ENCODE data around the gene SORCS2.

The SORCS2 gene

DNA sequence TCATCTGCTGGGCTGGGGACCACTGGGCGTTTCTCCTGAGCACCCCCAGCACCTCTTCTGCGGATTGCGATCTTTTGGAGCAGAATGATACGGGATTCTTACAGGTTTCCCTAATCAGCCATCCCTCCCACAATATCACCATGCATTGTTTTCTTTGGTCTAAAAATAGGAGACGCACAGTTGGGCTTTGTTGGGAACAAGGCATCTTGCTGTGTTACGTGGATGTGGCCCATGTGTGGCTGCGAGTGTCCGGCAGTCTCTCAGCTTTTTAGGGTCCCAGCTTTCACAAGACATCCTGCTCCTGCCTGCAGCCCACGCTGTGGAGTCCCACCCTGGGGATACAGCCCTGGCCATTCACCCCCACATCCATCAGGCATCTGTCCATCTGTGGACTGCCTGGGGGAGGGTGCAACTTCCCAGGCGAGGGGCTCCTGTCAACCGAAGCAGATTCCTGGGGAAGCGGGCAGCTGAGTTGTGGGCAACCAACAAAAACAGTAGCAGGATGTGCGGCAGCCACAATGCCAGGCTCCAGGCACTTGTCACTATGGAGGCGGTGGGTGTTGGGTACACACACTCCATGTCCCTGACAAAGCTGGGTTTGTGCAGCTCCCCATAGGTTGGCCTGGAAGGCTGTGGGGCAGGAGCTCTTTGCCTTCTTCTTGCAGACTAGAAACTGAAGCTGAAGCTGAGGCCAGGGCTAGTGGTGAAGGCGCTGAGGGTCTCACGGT is 427.9 kb downstream of the SORCS2 start:
- no peak for DNase-seq

DNA sequence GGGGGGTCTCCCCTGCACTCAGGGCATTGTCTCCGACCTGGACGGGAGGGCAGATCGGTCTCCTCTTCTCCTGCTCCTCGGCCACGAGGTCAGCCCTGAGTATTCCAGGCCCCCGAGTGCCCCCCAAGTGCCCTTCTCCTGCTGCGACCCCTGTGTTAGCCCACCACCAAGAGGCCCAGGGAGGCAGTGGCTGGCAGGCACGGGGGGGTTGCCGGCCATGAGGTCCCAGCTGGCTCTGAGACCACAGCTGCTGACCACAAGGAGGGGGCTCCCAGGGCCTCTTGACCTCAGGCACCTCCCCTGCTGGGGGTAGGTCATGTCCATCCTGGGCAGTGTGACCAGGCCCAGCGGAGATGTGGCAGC is 428.5 kb downstream of the SORCS2 start:
- DNase-seq = no peak

DNA sequence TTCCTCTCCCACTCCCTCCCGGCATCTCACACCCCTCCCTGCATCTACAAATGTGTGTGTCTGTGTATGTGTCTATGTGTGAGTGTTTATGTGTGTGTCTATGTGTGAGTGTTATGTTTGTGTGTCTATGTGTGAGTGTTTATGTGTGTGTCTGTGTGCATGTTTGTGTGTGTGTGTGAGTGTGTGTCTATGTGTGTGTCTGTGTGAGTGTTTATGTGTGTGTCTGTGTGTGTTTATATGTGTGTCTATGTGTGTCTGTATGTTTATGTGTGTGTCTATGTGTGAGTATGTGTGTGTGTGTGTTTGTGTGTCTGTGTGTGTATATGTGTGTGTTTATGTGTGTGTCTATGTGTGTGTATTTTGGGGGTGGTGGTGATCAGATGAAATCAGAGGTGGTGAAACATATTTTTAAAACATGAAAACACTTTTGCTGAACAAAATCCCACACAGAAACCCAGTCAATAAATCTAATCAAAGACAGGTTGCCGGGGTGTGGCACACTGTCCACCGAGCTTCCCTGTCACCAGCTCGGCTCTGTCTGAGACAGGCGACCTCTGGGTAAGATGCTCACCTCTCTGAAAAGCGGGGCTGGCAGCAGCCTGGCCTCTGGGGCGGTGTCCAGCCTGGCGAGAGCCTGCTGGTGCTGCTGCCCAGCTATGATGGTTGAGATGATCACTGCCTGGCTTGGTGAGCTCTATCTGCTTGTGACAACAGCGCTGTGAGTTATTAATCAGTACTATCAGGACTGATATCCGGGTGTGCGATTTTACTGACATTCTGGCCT is 429.1 kb downstream of the SORCS2 start:
- no peak for DNase-seq

DNA sequence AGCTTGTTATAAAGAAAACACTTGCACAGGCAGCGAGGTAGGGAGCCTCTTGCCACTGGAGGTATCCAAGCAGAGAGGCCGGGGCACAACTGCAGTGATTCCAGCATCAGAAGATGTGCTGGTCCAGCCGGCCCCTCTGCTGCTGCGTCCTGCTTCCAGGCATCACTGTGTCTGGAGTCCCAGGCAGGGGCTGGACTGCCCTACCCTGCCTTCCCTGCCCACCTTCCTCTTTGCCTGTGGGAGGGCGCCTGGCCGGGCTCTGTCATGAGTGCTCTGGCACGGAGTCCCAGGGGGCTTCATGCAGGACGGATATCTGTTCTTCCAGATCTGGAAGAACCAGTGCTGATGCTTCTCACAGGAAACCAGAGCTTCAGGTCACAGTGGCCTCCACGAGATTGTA is 430.0 kb downstream of the SORCS2 start:
- DNase-seq = no peak

- no peak for DNase-seq
These were observed 431.1 kb downstream of the SORCS2 start for GRCh38 chr4:7623468-7623867.

- no peak for DNase-seq
These were observed 432.1 kb downstream of the SORCS2 start for GRCh38 chr4:7624396-7624980.

DNA sequence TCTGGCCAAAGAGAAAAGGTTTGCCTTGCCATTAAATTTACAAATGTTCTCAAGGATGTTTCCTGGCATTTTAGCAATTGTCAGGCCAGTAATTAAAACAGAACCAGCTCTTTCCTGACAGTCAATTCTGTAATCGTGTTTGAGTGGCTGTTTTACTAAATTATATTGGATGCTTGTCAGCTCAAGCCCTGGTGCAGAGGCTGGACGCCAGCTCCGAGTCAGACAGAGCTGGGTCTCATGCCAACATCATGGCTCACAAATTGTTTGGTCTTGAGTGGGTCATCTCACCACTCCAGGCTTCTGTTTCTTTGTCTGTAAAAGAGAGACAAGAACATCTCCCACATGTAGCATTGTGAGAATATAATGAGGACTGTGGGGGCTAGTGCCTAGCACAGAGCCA is 432.7 kb downstream of the SORCS2 start:
- no peak for DNase-seq

GRCh38 chr4:7626531-7626930 is 434.2 kb downstream of the SORCS2 start:
- DNase-seq = no peak

- DNase-seq = no peak
These were observed 435.2 kb downstream of the SORCS2 start for GRCh38 chr4:7627251-7628250.

- no peak for DNase-seq
These were observed 436.1 kb downstream of the SORCS2 start for GRCh38 chr4:7628432-7628831.

DNA sequence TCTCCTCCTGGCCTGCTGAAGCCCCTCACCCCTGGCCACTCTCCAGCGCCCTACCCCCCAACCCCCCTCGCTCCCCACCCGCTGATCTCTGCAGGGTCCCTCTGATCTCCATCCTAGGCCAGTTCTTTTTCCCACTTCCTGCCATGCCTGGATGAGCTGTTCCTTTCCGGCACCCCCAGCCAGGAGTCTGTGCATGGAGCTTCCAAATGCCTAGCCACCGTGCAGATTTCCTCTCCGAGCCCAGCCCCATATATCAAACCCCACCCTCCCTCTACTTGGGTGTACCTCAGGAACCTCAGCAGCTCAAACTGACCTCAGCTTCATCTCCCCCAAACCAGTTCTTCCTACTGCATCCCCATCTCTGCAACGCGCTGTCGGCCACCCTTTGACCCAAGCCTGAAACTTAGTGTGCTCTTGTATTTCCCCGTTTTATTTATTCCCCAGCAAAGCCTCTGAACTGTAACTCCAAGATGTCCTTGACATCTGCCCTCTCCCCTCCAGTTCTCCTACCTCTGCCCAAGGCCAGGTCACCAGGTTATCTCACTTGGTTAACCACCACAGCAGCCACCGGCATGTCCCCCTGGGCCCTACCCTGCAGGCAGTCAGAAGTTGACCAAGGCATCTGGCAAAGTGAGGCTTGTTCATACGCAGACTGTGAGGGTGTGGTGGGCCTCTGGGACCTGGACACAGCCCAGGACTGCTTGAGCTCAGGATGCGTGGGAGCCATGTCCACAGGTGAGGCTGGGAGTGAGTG is 437.3 kb downstream of the SORCS2 start:
- no peak for DNase-seq

DNA sequence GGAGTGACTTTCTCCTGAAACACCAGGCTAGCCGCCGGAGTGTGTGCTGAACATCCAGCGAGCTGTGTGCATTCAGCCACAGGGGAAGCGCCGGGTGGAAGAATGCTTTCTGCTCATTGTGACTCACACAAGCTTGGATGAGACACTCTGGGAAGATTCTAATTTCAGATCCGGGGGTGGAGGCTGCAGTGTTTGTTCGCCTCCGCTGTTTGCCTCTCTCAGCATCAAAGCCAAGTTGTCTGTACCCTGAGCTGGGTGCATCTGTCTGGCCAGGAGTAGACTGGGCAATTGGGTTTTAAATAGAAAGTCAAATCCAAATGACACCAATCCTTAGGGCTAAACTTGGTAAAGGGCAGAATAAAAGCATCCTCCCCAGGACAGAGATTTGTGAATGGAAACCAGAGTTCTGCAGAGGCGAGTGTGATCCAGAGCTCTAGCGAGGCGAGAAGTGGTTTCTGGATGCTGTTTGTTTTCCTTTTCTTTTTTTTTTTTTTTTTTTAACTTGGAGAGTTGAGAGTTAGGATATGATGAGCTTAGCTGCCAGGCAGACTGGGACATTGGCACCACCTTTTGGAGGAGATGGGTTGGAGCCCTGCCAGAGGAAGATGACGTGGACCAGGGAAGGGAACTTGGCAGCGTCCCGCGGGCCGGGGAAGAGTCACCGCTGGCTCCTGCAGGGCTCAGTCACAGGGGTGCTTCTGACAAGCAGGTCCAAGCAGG is 438.4 kb downstream of the SORCS2 start:
- no peak for DNase-seq

- DNase-seq = no peak
These were observed 439.1 kb downstream of the SORCS2 start for GRCh38 chr4:7631288-7632014.

DNA sequence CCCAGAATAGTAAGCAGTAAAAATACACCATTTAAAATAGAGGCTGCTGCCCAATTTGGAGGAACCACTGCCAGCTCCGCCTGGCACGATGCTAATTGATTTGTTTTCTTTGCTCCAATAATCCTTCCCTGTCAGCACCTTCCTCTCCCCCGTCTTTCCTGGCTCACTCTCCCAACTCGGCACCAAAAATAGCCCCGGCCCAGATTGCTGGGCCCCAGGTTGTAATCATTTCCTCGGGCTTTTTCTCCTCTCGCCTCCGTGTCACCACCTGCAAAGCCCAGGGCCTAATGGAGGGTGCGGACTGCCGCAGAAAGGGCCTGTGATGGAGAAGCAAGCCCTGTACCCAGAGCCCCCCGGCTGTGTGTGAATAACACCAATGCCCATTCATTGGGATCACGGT is 440.0 kb downstream of the SORCS2 start:
- no peak for DNase-seq

- no peak for DNase-seq
These were observed 440.6 kb downstream of the SORCS2 start for GRCh38 chr4:7632971-7633370.

DNA sequence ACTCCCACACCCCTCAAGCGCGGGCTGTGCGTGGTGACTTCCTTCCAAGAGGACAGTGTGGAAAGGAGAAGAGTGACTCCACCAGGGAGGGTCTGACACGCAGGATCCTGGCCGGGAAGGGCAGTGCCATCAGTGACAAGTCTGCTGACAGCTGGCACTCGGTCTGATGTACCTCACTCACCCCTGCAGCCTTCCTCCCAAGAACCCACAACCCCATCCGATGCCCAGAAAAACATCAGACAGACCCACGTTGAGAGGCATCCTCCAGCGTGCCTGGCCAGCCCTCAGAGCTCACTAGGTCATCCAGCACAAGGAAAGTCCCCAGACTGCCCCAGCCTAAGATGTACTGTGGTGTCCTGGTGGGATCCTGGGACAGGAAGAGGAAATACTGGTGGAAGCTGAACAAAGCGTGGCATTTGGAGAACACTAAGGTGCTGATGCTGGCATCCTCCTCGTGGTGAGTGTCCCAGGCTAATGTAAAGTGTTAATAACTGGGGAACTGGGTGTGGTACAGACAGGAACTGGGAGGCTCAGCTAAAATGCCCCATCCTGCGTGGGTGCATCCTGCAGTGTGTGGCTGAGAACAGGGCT is 442.4 kb downstream of the SORCS2 start:
- DNase-seq = no peak

DNA sequence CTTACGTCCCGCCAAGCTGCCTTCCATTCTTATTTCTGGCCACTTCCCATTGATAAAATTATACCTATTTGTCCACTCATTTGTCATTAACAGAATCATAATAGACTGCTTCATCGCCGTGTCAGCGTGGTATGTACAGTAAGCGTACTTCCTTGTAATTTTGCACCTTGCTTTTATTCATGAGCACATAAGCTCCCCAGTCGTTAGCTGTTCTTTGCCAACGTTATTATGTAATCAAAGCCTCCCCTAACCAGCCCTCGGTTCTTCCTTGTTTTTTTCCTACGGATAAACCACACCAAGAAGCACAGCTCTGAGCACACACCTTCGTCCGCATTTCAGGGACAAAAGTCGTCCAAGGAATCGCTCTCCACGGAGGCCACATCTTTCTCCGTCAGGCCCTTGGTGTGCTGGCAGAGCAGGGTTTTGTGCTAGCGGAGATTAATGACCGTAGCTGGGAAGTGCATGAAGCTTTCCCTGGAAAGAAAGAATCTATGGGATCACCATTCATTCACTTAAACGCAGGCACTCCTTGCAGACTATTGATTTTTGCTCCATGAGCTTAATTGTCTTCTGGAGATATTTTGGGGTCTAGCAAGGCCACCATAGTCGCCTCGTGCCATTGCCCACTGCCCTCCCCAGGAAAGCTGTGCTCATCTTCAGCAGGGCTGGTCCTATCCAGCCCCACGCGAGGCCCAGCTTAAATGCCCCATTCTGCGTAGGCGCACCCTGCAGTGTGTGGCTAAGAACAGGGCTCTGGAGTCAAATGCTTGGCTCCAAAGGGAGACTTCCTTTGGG is 443.3 kb downstream of the SORCS2 start:
- DNase-seq = no peak

- no peak for DNase-seq
These were observed 443.8 kb downstream of the SORCS2 start for GRCh38 chr4:7636240-7636508.

DNA sequence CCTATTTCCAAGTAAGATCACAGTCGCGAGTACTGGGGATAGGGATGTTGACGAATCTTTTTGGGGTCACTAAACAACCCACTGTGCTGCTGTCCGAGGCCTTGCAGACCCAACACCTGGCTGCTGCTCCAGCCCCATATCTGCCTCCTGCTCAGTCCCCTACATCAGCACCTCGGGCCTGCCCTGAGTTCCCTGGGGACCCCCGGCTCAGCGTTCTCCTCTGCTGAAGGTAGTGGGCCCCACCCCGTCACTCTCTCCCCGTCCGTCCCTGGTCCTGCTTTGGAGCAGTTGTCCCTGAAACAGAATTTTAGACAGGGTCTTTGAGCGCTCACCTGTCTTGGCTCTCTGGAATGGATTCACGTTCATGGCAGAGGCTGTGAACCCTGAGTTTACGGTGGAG is 444.8 kb downstream of the SORCS2 start:
- DNase-seq = no peak
